NCI-H128 (cell line): ENCODE measurements around the gene MLH1.
"Not testable (repeated sequence)": the region's sequence is repeated elsewhere in the genome, so short reads cannot be mapped to it uniquely, and the experiment has no call there.

Experiments
- DNase-seq: peaks from one replicate; lab custom pipeline; 2025; ENCODE audit not compliant: unreplicated experiment; lab: John Stamatoyannopoulos, UW

The MLH1 gene

DNA sequence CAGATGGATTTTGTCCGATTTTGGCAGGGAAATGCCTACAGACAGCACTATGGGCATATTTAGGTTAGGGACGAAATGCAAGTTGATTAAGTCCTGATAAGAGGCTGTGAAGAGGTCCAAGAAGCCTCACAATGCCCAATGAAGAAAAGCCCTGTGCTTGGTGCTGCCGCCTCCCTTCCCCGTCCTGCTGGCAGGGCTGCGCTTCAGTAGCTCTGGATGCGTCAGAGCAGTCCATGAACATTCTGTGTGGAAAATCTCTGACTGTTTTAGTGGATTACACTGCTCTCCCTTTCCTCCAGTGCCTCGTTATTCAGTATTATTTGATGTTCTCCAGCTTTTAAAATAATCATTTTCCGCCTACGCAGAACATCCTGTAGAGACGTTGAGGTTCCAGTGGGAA, 39.6 kb downstream of the MLH1 start:
- no peak for DNase-seq

DNA sequence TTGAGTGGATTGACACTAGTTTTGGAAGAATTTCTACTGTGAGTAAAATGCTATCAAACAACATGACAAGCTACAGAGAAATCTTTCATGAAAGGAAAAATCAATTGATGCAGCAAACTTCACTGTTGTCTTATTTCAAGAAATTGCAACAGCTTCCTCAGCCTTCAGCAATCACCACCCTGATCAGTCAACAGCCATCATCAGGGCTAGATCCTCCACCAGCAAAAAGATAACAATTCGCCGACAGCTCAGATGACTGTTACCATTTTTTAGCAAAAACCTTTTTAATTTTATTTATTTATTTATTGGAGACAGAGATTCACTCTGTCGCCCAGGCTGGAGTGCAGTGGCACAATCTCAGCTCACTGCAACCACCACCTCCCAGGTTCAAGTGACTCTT, 44.0 kb downstream of the MLH1 start:
- DNase-seq: no peak

DNA sequence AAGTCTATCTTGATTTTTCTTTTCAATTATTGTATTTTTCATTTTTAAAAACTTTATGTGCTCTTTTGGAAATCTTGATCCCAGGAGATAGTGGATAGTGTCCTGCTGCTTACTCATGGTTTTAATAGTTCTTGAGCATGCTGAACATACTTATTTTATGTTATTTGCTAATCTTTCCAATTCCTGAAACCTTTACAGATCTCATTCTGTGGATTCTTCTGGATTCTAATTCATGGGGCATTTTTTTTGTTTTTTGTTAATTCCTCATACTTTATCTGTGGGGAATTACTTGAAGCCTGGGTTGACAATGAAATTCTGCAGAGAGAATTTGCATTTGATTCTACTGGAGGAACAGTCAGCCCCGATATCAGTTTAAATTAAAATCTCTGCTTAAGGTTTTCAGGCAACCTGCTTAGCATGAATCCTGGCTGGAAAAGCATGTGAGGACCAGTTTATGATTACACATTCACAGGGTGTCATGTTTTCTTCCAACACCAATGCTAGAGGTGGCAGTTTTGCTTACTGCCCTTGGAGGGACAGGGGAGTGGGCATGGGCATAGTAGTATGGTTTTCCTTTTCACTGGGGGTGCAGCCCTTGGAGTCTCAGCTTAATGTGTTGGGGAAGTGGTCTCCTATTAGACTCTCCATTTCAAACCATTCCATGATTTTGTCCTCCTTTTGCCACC, 46.0 kb downstream of the MLH1 start:
- DNase-seq: no peak

DNA sequence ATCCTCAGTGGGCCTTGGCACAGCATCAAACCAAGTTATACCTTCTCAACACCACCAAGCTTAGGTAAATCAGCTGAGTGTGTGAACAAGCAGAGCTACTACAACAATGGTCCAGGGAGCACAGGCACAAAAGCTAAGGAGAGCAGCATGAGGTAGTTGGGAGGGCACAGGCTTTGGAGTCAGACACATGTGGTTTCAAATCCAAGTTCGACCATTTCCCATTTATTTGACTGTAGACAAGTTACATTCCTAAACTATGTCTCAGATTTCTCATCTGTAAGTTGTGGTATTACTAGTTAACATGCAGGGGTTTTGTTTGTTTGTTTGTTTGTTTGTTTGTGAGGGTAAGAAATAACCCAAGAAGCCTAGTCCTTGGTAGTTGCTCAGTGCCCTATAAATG, 46.9 kb downstream of the MLH1 start:
- DNase-seq: no peak

DNA sequence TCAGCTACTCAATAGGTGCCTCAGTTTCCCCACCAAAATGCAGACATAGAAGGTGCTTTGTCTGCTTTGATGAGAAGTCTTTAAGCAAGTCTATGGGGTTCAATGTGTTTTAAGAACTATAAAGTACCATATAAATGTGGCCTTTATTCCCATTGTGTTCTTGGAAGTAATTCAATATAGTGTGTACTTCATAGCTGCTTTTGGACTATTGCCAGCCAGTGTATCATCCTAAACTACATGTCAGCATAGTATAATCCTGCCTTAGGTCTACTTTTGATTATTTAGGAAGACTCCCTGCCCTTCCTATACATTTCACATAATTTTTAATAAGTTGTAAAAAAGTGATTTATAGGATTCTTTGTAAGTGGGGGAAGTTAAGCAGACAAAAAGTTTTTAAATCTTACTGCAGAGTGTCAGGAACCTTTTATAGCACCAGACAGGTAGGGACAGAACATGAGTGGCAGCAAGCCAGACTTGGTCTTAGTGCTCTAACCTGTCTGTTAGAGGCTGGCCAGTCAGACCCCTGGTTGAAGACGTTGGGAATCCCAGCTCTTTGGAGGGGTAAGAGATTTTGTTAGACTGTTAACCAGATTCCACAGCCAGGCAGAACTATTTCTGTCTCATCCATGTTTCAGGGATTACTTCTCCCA, 48.4 kb downstream of the MLH1 start:
- no peak for DNase-seq

DNA sequence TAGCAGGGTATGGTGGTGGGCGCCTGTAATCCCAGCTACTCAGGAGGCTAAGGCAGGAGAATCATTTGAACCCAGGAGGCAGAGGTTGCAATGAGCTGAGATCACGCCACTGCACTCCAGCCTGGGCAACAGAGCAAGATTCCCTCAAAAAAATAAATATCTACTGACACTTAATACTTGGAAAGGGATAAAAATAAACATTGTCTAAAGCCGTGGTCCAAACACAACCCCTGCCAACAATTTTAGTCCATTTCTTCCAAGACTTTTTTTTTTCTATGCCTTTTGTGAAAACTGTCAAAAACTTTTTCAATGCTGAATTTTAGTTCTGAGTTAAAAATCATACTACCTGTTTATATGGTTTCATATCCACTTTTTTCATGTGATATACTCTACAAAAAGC, 49.4 kb downstream of the MLH1 start:
- not testable (repeated sequence) for DNase-seq

DNA sequence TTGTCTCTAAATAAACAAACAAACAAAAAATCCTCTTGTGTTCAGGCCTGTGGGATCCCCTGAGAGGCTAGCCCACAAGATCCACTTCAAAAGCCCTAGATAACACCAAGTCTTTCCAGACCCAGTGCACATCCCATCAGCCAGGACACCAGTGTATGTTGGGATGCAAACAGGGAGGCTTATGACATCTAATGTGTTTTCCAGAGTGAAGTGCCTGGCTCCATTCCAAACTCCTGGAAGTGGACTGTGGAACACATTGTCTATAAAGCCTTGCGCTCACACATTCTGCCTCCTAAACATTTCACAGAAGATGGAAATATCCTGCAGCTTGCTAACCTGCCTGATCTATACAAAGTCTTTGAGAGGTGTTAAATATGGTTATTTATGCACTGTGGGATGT, 57.0 kb downstream of the MLH1 start:
- peak; percentile 21 for DNase-seq

DNA sequence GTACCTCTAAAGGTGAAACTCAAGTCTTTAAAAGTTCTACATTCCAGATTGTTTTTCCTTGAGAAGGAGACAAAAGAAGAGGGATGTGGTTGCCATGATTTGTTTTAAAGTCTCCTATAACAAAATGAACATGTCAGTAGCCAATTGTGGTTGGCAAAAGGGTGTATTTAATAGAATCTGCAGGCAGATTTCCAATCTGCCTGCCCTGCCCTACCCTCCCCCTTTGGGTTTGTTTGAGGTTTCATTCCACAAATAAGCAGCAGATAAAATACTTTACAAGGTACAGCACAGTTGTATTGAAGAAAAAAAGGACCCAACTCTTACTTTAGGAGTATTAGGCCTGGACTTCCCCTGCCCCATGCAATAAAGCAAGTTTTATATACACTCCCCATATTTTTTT, 59.5 kb downstream of the MLH1 start:
- DNase-seq: no peak

DNA sequence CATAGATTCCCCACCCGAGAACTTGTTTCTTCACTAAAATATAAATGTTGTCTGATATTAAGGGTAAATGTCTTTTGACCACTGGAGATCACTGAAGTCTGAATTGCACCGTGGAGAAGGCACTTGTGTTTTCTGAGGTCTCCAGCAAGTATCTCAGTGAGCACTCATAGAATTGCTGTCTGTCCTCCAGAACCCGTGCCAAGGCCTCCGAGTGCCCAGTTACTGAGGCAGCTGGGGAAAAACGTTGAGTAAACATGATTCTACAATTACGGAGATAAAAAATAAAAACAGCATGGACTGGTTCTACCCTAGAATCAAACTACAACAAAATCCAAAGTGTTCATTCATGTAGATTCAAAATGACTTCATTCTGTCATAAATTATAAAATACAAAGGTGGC, 60.0 kb downstream of the MLH1 start:
- no peak for DNase-seq

DNA sequence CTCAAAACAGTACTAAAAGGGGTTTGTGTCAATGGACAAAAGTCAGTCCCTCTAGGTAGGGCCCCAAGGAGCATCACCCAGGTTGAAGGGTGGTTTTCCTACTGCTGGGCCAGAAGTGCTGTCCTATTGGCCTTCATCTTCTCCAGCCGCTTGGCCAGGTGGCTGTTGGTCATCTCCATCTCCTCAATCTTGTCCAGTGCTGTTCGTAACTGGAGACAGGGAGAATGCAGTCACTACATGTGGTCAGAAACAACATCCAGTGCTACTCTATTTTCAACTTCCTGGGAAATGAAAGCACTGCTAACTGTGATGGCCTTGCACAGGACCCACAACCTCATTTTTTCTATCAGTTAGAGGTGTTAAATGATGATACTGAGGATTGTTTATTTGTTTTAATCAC, 60.4 kb downstream of the MLH1 start:
- no peak for DNase-seq

DNA sequence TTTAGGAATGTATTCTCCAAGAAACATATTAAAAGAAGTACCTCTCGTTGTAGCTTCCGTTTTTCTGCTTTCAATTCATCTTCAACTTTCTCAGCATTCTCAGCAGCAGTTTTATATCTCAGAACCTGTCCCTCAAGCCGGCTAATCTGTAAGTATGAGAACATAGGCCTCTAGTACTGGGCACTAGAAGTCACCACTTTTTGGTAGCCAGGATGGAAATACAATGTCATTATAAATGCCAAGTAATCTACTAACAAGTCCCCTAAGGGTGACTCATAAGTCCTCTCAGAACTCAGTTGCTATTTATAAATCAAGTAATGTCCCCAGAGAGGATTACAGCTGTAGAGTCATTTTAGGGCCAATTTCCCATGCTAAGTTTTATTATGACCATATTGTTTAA, 61.1 kb downstream of the MLH1 start:
- no peak for DNase-seq

DNA sequence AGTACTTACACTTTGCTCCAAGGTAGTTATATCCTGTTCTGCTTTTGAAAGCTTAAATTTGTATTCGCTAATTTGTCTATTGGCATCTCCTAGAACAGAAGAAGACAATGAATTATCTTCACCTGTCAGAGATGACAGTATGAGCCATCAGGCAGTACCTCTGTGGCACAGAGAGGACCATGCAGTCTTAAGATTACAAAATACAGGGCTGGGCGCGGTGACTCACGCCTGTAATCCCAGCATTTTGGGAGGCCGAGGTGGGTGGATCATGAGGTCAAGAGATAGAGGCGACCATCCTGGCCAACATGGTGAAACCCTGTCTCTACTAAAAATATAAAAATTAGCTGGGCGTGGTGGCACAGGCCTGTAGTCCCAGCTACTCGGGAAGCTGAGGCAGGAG, 61.8 kb downstream of the MLH1 start:
- not testable (repeated sequence) for DNase-seq

DNA sequence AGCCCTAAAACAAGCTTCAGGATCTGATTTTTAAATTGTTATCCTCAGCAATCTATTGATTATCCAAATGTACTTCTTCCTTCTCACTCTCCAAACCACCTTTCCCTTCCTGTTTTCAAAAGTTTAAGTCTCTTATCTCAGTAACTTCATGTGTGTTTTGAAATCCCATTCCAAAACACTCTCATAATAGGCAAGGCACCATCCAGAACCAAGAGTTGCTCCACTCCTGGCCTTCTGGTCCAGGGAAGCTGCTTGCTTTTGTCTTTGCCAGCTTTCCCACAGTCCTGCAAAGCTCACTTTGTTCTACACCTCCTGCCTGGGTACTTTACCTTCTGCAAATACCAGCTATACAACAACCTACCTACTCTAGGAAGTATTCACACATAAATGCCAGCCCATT, 63.5 kb downstream of the MLH1 start:
- no peak for DNase-seq

DNA sequence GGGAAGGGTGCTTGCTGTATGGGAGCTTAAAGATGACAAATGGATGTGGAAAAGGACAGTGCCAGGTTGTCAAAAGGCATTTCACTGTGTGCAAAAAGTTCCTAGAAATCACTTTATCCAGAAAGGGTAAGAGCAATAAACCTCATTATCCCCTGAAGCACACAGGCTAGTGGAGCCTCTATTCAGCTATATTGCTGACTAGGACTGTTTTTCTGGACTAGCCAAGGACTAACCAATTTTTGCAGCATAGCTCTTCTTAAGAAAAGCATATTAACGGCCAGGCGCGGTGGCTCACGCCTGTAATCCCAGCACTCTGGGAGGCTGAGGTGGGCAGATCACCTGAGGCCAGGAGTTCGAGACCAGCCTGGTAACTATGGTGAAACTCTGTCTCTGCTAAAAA, 64.8 kb downstream of the MLH1 start:
- no peak for DNase-seq

DNA sequence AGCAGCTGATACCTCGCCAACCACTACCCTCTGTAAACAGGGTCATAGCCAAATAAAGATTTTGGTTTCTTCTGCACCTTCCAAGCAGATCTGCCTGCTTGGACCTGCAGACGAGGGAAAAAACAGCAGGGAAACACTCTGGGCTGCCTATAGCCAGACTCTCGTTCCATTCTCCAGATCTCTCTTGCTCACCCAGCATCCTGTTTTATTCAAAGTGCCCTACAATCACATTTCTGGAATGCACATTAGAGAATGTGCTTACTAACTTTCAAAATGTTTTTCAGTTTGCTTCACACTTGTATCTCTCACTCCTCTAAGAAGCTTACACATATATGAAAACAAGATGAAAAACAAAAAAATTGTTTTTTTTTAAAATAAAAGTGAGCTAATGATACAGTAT, 71.4 kb downstream of the MLH1 start:
- no peak for DNase-seq

DNA sequence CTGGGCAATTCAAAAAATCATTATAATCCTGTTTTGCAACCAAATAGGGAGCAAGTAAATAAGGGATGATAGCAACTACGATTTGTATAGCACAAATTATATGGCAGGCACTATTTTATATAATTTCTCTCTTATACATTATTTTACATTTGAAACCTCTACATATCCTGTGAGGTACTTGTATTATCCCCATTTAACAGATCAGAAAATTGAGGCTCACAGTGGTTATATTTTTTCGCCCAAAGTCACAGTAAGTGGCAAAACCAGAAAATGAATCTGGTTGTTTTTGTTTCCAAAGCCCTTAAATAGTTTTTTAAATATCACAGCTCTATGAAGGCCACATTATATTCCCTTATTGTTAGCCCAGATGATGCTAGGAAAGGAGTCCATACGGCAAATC, 74.3 kb downstream of the MLH1 start:
- no peak for DNase-seq

DNA sequence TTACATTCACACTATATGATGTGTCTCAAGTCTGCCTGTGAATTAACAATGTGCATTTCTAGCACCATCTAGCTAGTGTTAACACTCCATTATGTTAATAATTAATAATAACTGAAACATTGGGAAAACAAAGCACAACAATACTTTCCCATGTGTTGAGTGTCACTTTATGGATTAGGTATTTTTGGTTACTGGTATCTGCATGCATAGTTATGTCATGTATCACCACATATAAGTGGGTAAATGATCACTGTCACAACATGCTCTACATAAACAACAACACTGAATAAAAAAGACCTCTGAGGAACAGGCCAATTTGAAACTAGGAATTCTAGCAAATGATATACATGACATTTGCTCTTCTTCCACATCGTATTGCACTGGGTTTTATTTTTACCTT, 74.7 kb downstream of the MLH1 start:
- no peak for DNase-seq

DNA sequence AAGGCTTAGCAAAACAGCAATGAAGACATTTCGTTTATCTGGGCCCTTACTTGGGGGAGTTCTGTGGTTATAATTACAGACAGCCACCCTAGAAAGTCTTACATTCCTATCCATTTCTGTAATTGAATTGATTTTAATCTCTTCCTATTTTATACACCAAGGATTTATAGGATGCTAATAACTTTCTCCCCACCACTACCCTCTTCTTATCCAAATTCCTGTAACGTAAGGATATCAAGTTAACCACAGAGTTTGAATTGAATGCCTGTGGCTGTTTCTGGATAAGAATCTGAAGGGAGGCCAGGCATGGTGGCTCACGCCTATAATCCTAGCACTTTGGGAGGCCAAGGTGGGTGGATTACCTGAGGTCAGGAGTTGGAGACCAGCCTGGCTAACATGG, 78.6 kb downstream of the MLH1 start:
- no peak for DNase-seq

DNA sequence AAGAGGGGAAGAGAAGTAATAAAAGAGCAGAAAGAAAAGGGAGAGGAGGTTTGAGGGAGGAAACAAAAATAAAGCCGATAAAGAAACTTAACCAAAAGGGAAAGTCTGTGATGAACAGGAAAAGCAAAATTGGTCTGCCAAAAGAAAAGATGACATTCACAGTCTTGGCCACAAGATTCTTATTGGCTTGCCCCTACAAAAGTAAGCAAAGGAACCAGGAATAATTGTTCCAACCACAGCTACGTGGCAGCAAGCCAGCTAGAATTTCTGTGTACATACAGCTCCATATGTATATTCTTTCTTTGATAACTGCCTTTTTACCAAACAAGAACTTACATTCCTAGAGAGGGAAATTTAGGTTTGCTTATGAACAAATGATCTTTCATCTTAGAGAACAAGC, 79.6 kb downstream of the MLH1 start:
- DNase-seq: no peak

DNA sequence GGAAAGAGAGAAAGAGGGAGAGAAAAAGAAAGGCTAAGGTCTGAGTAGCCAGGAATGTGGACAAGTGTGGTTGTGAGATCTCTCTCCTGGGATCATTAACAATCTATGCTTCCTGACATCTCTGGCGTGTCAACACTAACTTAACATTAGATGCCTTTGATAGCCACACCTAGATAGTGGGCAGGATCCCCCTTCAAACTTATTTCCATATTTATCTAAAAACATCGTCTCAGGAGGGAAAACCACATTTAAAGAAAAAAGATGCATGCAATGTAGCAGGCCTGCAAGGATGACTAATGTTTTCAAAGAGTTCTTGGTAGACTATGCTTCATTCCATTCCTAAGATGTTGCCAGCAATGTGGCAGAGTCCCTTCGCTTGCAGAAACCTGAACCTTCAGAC, 80.9 kb downstream of the MLH1 start:
- DNase-seq: no peak

DNA sequence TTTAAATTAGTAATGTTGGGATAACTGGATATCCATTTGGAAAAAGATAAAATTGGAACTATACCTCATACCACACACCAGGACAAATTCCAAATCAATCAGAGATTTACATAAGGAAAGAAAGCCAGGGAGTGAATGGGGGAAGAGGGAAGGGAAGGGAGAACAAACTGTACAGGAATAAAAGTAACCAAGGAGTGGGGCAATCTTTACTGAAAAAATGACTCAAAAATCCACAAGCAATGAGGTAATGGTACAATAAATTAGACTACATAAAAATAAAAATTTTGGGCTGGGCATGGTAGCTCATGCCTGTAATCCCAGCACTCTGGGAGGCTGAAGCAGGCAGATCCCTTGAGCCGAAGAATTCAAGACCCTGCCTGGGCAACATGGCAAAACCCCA, 82.6 kb downstream of the MLH1 start:
- DNase-seq: no peak

DNA sequence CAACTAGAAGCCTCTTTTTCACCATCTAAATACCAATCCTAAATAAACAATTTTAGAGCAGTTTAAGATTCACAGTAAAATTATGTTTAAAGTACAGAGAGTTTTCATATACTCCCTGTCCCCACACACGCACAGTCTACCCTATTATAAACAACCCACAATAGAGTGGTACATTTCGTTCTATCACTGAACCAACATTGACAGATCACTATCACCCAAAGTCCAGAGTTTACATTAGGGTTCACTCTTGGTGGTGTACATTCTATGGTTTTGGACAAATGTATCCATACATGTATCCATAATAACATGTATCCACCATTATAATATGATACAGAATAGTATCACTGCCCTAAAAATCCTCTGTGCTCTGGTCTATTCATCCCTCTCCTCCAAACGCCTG, 89.0 kb downstream of the MLH1 start:
- DNase-seq: no peak

DNA sequence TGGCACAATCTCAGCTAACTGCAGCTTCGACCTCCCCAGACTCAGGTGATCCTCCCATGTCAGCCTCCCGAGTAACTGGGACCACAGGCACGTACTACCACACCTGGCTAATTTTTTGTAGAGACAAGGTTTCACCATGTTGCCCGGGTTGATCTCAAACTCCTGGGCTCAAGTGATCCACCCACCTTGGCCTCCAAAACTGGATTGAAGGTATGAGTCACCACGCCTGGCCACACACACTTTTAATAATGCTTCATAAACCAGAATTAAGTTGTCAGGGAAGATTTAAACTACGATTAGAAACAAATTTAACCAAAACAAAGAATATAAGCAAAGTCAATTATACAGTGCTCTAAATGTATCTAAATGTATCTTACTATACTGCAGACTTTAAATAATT, 93.6 kb downstream of the MLH1 start:
- DNase-seq: no peak
